ENCODE results near the gene KLHL30. TPM values are rescaled to one million over a fixed set of nuclear protein-coding genes. Genes with fewer than 3 reads are reported as not detected.

KLHL30 gene
- total and polyA plus RNA-seq, 8 donors, result 0.06 to 1.0 (median 0.15) TPM

- no peak overlapping the region for H3K4me3 ChIP-seq
- intact Hi-C loops (cut with DNase I), result no loop called here
- peaks cover 0 to 5% of the 10 kb centered on the region in 2 donors for H3K4me1 ChIP-seq
- no peaks in the 10 kb centered on the region for H3K36me3 ChIP-seq
- peak in 1 of 4 donors; percentile 66 for DNase-seq
- peaks cover 0 to 40% of the 10 kb centered on the region in 2 donors for H3K27me3 ChIP-seq
- no peaks in the 10 kb centered on the region for H3K9me3 ChIP-seq
- no peak for ATAC-seq
- H3K27ac ChIP-seq, result no peak overlapping the region
- TF ChIP-seq, protein P1, sequence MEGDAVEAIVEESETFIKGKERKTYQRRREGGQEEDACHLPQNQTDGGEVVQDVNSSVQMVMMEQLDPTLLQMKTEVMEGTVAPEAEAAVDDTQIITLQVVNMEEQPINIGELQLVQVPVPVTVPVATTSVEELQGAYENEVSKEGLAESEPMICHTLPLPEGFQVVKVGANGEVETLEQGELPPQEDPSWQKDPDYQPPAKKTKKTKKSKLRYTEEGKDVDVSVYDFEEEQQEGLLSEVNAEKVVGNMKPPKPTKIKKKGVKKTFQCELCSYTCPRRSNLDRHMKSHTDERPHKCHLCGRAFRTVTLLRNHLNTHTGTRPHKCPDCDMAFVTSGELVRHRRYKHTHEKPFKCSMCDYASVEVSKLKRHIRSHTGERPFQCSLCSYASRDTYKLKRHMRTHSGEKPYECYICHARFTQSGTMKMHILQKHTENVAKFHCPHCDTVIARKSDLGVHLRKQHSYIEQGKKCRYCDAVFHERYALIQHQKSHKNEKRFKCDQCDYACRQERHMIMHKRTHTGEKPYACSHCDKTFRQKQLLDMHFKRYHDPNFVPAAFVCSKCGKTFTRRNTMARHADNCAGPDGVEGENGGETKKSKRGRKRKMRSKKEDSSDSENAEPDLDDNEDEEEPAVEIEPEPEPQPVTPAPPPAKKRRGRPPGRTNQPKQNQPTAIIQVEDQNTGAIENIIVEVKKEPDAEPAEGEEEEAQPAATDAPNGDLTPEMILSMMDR (IDR thresholded peaks at IDR 0.05), result no peak
Measured at GRCh38 chr2:238125127-238125885, 13.2 kb upstream of the KLHL30 start.

- H3K9me3 ChIP-seq, result no peaks in the 10 kb centered on the region
- H3K27ac ChIP-seq, result no peak overlapping the region
- no peak for ATAC-seq
- no peak for DNase-seq
- H3K4me3 ChIP-seq, result no peak overlapping the region
- TF ChIP-seq, protein P1 (IDR thresholded peaks at IDR 0.05), result no peak
- H3K27me3 ChIP-seq, result peaks cover 0 to 30% of the 10 kb centered on the region in 2 donors
- intact Hi-C loops (cut with DNase I), result no loop called here
- no peaks in the 10 kb centered on the region for H3K36me3 ChIP-seq
- H3K4me1 ChIP-seq, result peaks cover 0 to 5% of the 10 kb centered on the region in 2 donors
Measured at GRCh38 chr2:238126338-238126737, 12.1 kb upstream of the KLHL30 start.

GRCh38 chr2:238126775-238127164 lies 11.7 kb upstream of the KLHL30 start:
- no peak for ATAC-seq
- Histone ChIP-seq H3K27me3 (peaks cover 0 to 30% of the 10 kb centered on the region in 2 donors), H3K9me3 (no peaks in the 10 kb centered on the region), H3K36me3 (no peaks in the 10 kb centered on the region), H3K4me3 (no peak overlapping the region), H3K27ac (no peak overlapping the region), H3K4me1 (peaks cover 0 to 5% of the 10 kb centered on the region in 2 donors)
- DNase-seq, result no peak
- intact Hi-C loops (cut with DNase I), result no loop called here
- TF ChIP-seq, protein P1 (IDR thresholded peaks at IDR 0.05), result no peak

DNA sequence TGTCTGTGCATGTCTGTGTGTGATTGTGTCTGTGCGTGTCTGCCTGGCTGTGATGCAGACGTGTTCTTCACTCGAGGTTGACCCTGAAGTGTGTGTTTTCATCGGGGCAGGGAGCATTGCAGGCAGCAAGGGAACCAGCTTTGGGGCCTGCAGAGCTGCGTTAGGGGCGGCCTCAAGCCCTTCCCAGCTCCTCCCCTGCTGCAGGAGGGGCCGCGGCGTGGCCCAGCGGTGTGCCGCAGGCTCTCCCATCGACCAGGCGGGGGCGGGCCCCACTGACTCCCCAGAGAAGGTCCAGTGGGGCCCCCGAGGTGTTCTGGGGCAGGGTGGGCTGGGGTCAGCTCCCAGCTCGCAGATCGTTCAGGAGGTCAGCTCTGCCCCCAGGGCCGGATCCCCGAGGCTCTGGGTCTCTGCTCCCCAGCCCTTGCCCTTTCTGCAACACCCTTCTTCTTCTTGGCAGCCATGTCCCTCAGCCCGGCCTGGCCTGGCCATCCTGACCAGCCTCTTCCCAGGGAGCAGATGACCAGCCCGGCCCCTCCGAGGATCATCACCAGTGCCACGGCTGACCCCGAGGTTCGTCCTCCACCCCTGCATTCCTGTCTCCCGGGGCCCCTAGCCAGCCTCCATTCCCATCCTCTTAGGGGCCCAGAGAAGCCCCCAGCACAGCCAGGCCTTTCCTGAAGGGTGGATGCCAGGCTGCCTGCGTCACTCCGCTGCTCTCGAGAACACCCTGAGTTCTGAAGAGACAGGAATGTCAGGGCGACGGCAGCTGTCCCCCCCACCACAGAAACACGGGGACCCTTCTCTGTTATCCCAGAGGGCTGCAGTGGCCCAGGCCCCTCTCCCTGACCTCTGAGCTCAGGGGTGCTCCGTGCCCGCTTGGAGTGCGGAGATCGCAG lies 11.1 kb upstream of the KLHL30 start:
- H3K27ac ChIP-seq, result no peak overlapping the region
- intact Hi-C loops (cut with DNase I), result no loop called here
- TF ChIP-seq, protein P1 (IDR thresholded peaks at IDR 0.05), result no peak
- peaks cover 0 to 28% of the 10 kb centered on the region in 2 donors for H3K27me3 ChIP-seq
- no peaks in the 10 kb centered on the region for H3K36me3 ChIP-seq
- peaks cover 0 to 5% of the 10 kb centered on the region in 2 donors for H3K4me1 ChIP-seq
- H3K9me3 ChIP-seq, result no peaks in the 10 kb centered on the region
- peak; percentile 80 for ATAC-seq
- DNase-seq, result peak in 3 of 4 donors; percentile 54 to 82 (median 80)
- H3K4me3 ChIP-seq, result peak overlapping the region in 1 of 2 donors; percentile 1

- Histone ChIP-seq H3K9me3 (no peaks in the 10 kb centered on the region), H3K27me3 (peaks cover 0 to 25% of the 10 kb centered on the region in 2 donors), H3K27ac (no peak overlapping the region), H3K4me3 (no peak overlapping the region), H3K4me1 (peaks cover 0 to 5% of the 10 kb centered on the region in 2 donors), H3K36me3 (no peaks in the 10 kb centered on the region)
- intact Hi-C loops (cut with DNase I), result no loop called here
- peak in 1 of 4 donors; percentile 72 for DNase-seq
- TF ChIP-seq, protein P1 (IDR thresholded peaks at IDR 0.05), result no peak
- ATAC-seq, result no peak
Measured at GRCh38 chr2:238128061-238128440, 10.4 kb upstream of the KLHL30 start.

Data from left lung (tissue), 10 donors.